Adrenal gland (tissue), 5 donors: Measurements from ENCODE around the gene TUBA4B.

Source experiments
- CTCF ChIP-seq, 6 experiments: fragments of 450-650 bp in 4 of 6; fragments of 200-600 bp in 2 of 6; sonication (generic) in 1 of 6; IDR thresholded peaks; 1 replicate in 5 of 6; 2 replicates in 1 of 6; pipeline versions ENCODE4 v1.5.1 to v1.8.0; 2016 to 2021; ENCODE audit warnings: antibody characterized with exemption in 6 of 6, mild to moderate bottlenecking in 2 of 6, moderate library complexity in 1 of 6
- POLR2A ChIP-seq, 2 donors: fragments of 450-650 bp; IDR thresholded peaks; one replicate each; pipeline ENCODE4 v1.6.1; 2017; ENCODE audit warnings: antibody characterized with exemption in 2 of 2, mild to moderate bottlenecking in 2 of 2, moderate library complexity in 1 of 2
- donor health status: DM: no; HTN: no; CAD: no.

GRCh38 chr2:219228911-219229304 is 24.1 kb upstream of the TUBA4B start:
- TF ChIP-seq POLR2A (IDR thresholded peaks at IDR 0.05) (no peak), CTCF (IDR thresholded peaks at IDR 0.05) (no peak)
